Measurements from ENCODE around the gene CSNK2A3. TPM values are rescaled to one million over a fixed set of nuclear protein-coding genes. Genes with fewer than 3 reads are reported as not detected.

The CSNK2A3 gene
- total and polyA plus RNA-seq, 4 experiments from 2014 or later: 0.32 to 1.6 (median 1.0) TPM

- Mint-ChIP-seq H3K4me1 (no peaks in the 10 kb centered on the region), H3K27me3 (peaks cover 0 to 3% of the 10 kb centered on the region in 2 donors), H3K36me3 (no peaks in the 10 kb centered on the region), H3K4me3 (no peak overlapping the region), H3K27ac (no peak overlapping the region), H3K9me3 (no peaks in the 10 kb centered on the region)
- intact Hi-C loops (cut with micrococcal nuclease): no loop called here
- Histone ChIP-seq H3K36me3 (ENCODE audit: insufficient read depth, low read length) (no peaks in the 10 kb centered on the region), H3K9me3 (ENCODE audit: control insufficient read depth in 1 of 2, low read length in 2 of 2) (no peaks in the 10 kb centered on the region), H3K4me1 (ENCODE audit: insufficient read depth, low read length) (no peaks in the 10 kb centered on the region), H3K27me3 (ENCODE audit: insufficient read depth, low read length) (no peaks in the 10 kb centered on the region), H3K4me3 (ENCODE audit: low read length in 2 of 2) (no peak overlapping the region), H3K27ac (ENCODE audit: low read depth, low read length) (no peak overlapping the region)
- no peak for DNase-seq
- POLR2A ChIA-PET (ENCODE audit: partially characterized antibody): no interaction called here
- CTCF ChIA-PET (ENCODE audit: partially characterized antibody): no interaction called here
Measured at GRCh38 chr11:11379661-11380060, 26.6 kb upstream of the CSNK2A3 start.

DNA sequence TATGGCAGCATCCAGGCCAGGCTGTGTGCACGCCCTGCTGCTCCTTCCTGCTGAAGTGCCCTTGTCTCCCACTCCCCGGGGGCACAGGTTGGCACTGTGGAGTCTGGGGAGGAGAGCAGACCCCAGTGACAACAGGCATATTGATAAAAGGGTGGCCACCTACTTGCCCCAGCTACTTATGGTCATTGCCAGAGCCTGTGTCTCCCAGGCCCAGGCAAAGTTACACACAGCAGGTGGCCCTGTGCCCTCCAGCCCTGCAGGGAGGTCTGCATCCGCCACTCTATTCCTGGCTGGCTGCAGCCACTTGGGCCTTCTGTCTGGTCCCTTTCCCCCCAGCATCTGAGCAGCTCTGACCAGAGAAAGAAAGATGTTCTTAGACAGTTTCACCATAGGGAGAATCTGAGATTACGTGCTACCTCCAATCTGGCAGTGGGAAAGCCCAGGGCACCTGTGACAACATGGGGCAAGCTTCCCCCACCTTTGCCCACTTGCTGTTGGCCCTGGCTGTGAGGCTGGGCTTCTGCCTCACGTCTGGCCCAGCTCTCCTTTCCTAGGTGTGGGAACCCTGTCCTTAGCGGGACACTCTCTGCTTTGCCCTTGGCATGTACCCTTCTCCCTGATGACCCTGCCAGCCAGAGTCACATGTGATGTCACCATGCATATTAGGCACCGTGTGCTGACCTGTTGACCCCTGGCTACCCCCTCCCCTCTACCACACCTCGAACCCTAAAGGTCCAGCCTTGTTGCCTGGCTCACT is 25.3 kb upstream of the CSNK2A3 start:
- Histone ChIP-seq H3K27me3 (ENCODE audit: insufficient read depth, low read length) (no peaks in the 10 kb centered on the region), H3K27ac (ENCODE audit: low read depth, low read length) (no peak overlapping the region), H3K4me1 (ENCODE audit: insufficient read depth, low read length) (no peaks in the 10 kb centered on the region), H3K9me3 (ENCODE audit: control insufficient read depth in 1 of 2, low read length in 2 of 2) (no peaks in the 10 kb centered on the region), H3K36me3 (ENCODE audit: insufficient read depth, low read length) (no peaks in the 10 kb centered on the region), H3K4me3 (ENCODE audit: low read length in 2 of 2) (no peak overlapping the region)
- POLR2A ChIA-PET (ENCODE audit: partially characterized antibody): interaction anchor here (0.6 kb wide), 1 partner anchor 1467 kb away, joined by 3 read pairs; no protein-coding TSS in a partner anchor
- CTCF ChIA-PET (ENCODE audit: partially characterized antibody): no interaction called here
- Mint-ChIP-seq H3K9me3 (no peaks in the 10 kb centered on the region), H3K36me3 (no peaks in the 10 kb centered on the region), H3K27ac (no peak overlapping the region), H3K4me1 (no peaks in the 10 kb centered on the region), H3K4me3 (no peak overlapping the region), H3K27me3 (peaks cover 0 to 7% of the 10 kb centered on the region in 2 donors)
- no peak for DNase-seq
- intact Hi-C loops (cut with micrococcal nuclease): no loop called here

GRCh38 chr11:11374358-11375148 is 21.5 kb upstream of the CSNK2A3 start:
- intact Hi-C loops (cut with micrococcal nuclease): no loop called here
- Histone ChIP-seq H3K4me1 (ENCODE audit: insufficient read depth, low read length) (no peaks in the 10 kb centered on the region), H3K36me3 (ENCODE audit: insufficient read depth, low read length) (no peaks in the 10 kb centered on the region), H3K27ac (ENCODE audit: low read depth, low read length) (no peak overlapping the region), H3K27me3 (ENCODE audit: insufficient read depth, low read length) (peaks cover 4% of the 10 kb centered on the region), H3K4me3 (ENCODE audit: low read length in 2 of 2) (no peak overlapping the region), H3K9me3 (ENCODE audit: control insufficient read depth in 1 of 2, low read length in 2 of 2) (no peaks in the 10 kb centered on the region)
- H3K4me1 Mint-ChIP-seq: no peaks in the 10 kb centered on the region
- H3K27me3 Mint-ChIP-seq: peaks cover 11 to 12% of the 10 kb centered on the region in 2 donors
- H3K9me3 Mint-ChIP-seq: peaks cover 0 to 2% (median 0%) of the 10 kb centered on the region in 8 donors
- ChIA-PET POLR2A (ENCODE audit: partially characterized antibody) (no interaction called here), CTCF (ENCODE audit: partially characterized antibody) (no interaction called here)
- DNase-seq: no peak
- no peaks in the 10 kb centered on the region for H3K36me3 Mint-ChIP-seq
- no peak overlapping the region for H3K27ac Mint-ChIP-seq
- no peak overlapping the region for H3K4me3 Mint-ChIP-seq

GRCh38 chr11:11373934-11374333 is 20.9 kb upstream of the CSNK2A3 start:
- Mint-ChIP-seq H3K27me3 (peaks cover 11 to 12% of the 10 kb centered on the region in 2 donors), H3K9me3 (peaks cover 0 to 6% (median 0%) of the 10 kb centered on the region in 8 donors), H3K36me3 (no peaks in the 10 kb centered on the region), H3K27ac (no peak overlapping the region), H3K4me1 (no peaks in the 10 kb centered on the region), H3K4me3 (no peak overlapping the region)
- no peaks in the 10 kb centered on the region for H3K36me3 ChIP-seq (ENCODE audit: insufficient read depth, low read length)
- ChIA-PET CTCF (ENCODE audit: partially characterized antibody) (no interaction called here), POLR2A (ENCODE audit: partially characterized antibody) (no interaction called here)
- no peak overlapping the region for H3K27ac ChIP-seq (ENCODE audit: low read depth, low read length)
- no peaks in the 10 kb centered on the region for H3K4me1 ChIP-seq (ENCODE audit: insufficient read depth, low read length)
- peaks cover 4% of the 10 kb centered on the region for H3K27me3 ChIP-seq (ENCODE audit: insufficient read depth, low read length)
- H3K9me3 ChIP-seq (ENCODE audit: control insufficient read depth in 1 of 2, low read length in 2 of 2): no peaks in the 10 kb centered on the region
- DNase-seq: no peak
- intact Hi-C loops (cut with micrococcal nuclease): no loop called here
- no peak overlapping the region for H3K4me3 ChIP-seq (ENCODE audit: low read length in 2 of 2)

GRCh38 chr11:11372461-11372860 is 19.4 kb upstream of the CSNK2A3 start:
- no peak overlapping the region for H3K4me3 ChIP-seq (ENCODE audit: low read length in 2 of 2)
- Mint-ChIP-seq H3K27ac (no peak overlapping the region), H3K36me3 (no peaks in the 10 kb centered on the region), H3K9me3 (peaks cover 0 to 14% (median 3%) of the 10 kb centered on the region in 8 donors), H3K4me1 (no peaks in the 10 kb centered on the region), H3K27me3 (peaks cover 9 to 11% of the 10 kb centered on the region in 2 donors), H3K4me3 (no peak overlapping the region)
- ChIA-PET CTCF (ENCODE audit: partially characterized antibody) (interaction anchor here (0.9 kb wide), 1 partner anchor 17 kb away, joined by 3 read pairs; no protein-coding TSS in a partner anchor), POLR2A (ENCODE audit: partially characterized antibody) (no interaction called here)
- no peaks in the 10 kb centered on the region for H3K36me3 ChIP-seq (ENCODE audit: insufficient read depth, low read length)
- DNase-seq: no peak
- peaks cover 4% of the 10 kb centered on the region for H3K27me3 ChIP-seq (ENCODE audit: insufficient read depth, low read length)
- intact Hi-C loops (cut with micrococcal nuclease): no loop called here
- no peaks in the 10 kb centered on the region for H3K9me3 ChIP-seq (ENCODE audit: control insufficient read depth in 1 of 2, low read length in 2 of 2)
- no peak overlapping the region for H3K27ac ChIP-seq (ENCODE audit: low read depth, low read length)
- H3K4me1 ChIP-seq (ENCODE audit: insufficient read depth, low read length): no peaks in the 10 kb centered on the region

DNA sequence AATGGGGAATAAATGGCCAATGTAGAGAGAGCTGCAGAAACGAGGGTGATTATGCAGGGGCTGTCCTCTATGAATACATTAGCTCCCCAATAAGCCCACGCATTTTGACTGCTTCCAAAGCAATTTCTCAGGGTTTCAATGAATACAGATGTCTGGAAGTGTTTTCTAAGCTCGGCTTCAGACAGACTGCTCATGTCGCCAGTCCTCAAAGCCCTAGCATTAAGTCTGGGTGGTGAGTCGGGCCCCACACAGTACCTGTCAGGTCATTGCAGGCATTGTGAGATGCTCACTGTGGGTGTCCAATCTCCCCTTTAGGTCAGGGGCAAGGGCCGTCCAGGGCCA is 17.9 kb upstream of the CSNK2A3 start:
- DNase-seq: no peak
- no peak overlapping the region for H3K4me3 ChIP-seq (ENCODE audit: low read length in 2 of 2)
- Mint-ChIP-seq H3K36me3 (no peaks in the 10 kb centered on the region), H3K27me3 (peaks cover 9 to 11% of the 10 kb centered on the region in 2 donors), H3K4me1 (no peaks in the 10 kb centered on the region), H3K9me3 (peaks cover 0 to 14% (median 5%) of the 10 kb centered on the region in 8 donors), H3K27ac (no peak overlapping the region), H3K4me3 (no peak overlapping the region)
- H3K27me3 ChIP-seq (ENCODE audit: insufficient read depth, low read length): peaks cover 4% of the 10 kb centered on the region
- ChIA-PET POLR2A (ENCODE audit: partially characterized antibody) (no interaction called here), CTCF (ENCODE audit: partially characterized antibody) (no interaction called here)
- no peaks in the 10 kb centered on the region for H3K36me3 ChIP-seq (ENCODE audit: insufficient read depth, low read length)
- H3K27ac ChIP-seq (ENCODE audit: low read depth, low read length): no peak overlapping the region
- intact Hi-C loops (cut with micrococcal nuclease): no loop called here
- H3K4me1 ChIP-seq (ENCODE audit: insufficient read depth, low read length): no peaks in the 10 kb centered on the region
- H3K9me3 ChIP-seq (ENCODE audit: control insufficient read depth in 1 of 2, low read length in 2 of 2): no peaks in the 10 kb centered on the region

DNA sequence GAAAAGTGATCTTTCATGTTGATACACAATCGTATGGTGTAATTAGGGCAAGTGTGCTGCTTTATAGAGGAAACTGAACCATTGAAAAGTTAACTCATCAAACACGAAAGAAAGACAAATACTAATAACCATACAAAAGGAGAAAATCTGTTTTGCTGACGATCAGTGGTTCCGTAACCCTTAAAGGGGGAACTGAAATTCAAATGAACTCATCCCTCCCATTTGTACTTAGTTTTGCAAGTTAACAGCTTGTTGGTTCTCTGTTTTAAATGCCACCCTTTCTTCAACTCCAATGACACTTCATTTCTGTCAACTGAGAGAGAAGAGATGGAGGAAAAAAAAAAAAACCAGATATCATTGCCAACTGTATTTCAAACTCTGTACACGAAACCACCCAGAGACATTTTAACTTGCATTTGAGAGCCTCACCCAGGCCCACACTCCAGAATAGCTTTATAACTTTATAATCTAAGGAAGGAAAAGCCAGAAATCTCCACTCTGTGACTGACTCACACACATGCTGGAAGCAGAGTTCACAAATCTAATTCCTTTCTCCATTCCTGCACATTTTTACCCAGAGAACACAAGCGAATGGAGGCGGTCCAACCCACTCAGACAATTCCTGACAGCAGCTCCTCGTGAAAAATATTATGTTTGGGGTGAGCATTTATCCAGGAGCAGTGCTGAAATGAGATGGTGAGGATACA is 17.4 kb upstream of the CSNK2A3 start:
- H3K36me3 Mint-ChIP-seq: no peaks in the 10 kb centered on the region
- ChIA-PET CTCF (ENCODE audit: partially characterized antibody) (no interaction called here), POLR2A (ENCODE audit: partially characterized antibody) (no interaction called here)
- no peak for DNase-seq
- H3K36me3 ChIP-seq (ENCODE audit: insufficient read depth, low read length): no peaks in the 10 kb centered on the region
- no peaks in the 10 kb centered on the region for H3K4me1 ChIP-seq (ENCODE audit: insufficient read depth, low read length)
- H3K27me3 ChIP-seq (ENCODE audit: insufficient read depth, low read length): peaks cover 4% of the 10 kb centered on the region
- no peak overlapping the region for H3K4me3 ChIP-seq (ENCODE audit: low read length in 2 of 2)
- H3K4me3 Mint-ChIP-seq: no peak overlapping the region
- intact Hi-C loops (cut with micrococcal nuclease): no loop called here
- H3K27ac ChIP-seq (ENCODE audit: low read depth, low read length): no peak overlapping the region
- peaks cover 11% of the 10 kb centered on the region in 2 donors for H3K27me3 Mint-ChIP-seq
- no peaks in the 10 kb centered on the region for H3K4me1 Mint-ChIP-seq
- peaks cover 0 to 14% (median 5%) of the 10 kb centered on the region in 8 donors for H3K9me3 Mint-ChIP-seq
- H3K9me3 ChIP-seq (ENCODE audit: control insufficient read depth in 1 of 2, low read length in 2 of 2): no peaks in the 10 kb centered on the region
- H3K27ac Mint-ChIP-seq: no peak overlapping the region

Data from CD4-positive, alpha-beta memory T cell (primary cell).